Mammary epithelial cell (primary cell): Measurements from ENCODE around the gene ENDOV.

Experiments
- CTCF ChIP-seq, 2 donors: IDR thresholded peaks in 1 of 2; conservative IDR thresholded peaks in 1 of 2; 2 replicates each; pipeline ENCODE4 v1.5.1; 2011 to 2012; ENCODE audit warnings: inconsistent platforms in 2 of 2, low read length in 2 of 2, mild to moderate bottlenecking in 2 of 2, control low read depth in 1 of 2, low read depth in 1 of 2; ENCODE audit not compliant: insufficient read depth in 1 of 2; ENCODE audit errors: extremely low read depth in 1 of 2
- EZH2 ChIP-seq: IDR thresholded peaks from 2 replicates; pipeline ENCODE4 v1.6.1; 2012; ENCODE audit warnings: low read length, inconsistent platforms, borderline replicate concordance

- TF ChIP-seq CTCF (conservative IDR thresholded peaks at IDR 0.05 in 1 of 2, IDR thresholded peaks at IDR 0.05 in 1 of 2; ENCODE audit: extremely low read depth in 1 of 2, insufficient read depth in 1 of 2, low read depth in 1 of 2, low read length in 2 of 2) (no peak), EZH2 (no peak)
Measured at GRCh38 chr17:80455336-80455710, 40.4 kb downstream of the ENDOV start.
